Astrocyte of the cerebellum (primary cell): ENCODE results near the gene SCNN1B.
A peak's percentile ranks its signal among the peaks of the same experiment; 100 is the strongest.
"Not testable (repeated sequence)": the region's sequence is repeated elsewhere in the genome, so short reads cannot be mapped to it uniquely, and the experiment has no call there.

Experiments used
- DNase-seq: peaks from one replicate; pipeline ENCODE4 v3.0.0-alpha.2; 2011; ENCODE audit warnings: low read depth
- H3K4me3 ChIP-seq: 2 replicates; pipeline ENCODE4 v1.5.1; 2011; ENCODE audit warnings: mild to moderate bottlenecking, low read depth, low read length, moderate library complexity
- CTCF ChIP-seq: IDR thresholded peaks from 2 replicates; pipeline ENCODE4 v1.5.1; 2012; ENCODE audit warnings: low read length, low read depth, moderate library complexity, mild to moderate bottlenecking; ENCODE audit errors: missing control alignments
- in situ Hi-C: cut with HindIII; loops from 2 replicates; pipeline ENCODE4 v1.10.0; 2017; ENCODE audit warnings: low sequenced_read_pairs

SCNN1B gene, protein sequence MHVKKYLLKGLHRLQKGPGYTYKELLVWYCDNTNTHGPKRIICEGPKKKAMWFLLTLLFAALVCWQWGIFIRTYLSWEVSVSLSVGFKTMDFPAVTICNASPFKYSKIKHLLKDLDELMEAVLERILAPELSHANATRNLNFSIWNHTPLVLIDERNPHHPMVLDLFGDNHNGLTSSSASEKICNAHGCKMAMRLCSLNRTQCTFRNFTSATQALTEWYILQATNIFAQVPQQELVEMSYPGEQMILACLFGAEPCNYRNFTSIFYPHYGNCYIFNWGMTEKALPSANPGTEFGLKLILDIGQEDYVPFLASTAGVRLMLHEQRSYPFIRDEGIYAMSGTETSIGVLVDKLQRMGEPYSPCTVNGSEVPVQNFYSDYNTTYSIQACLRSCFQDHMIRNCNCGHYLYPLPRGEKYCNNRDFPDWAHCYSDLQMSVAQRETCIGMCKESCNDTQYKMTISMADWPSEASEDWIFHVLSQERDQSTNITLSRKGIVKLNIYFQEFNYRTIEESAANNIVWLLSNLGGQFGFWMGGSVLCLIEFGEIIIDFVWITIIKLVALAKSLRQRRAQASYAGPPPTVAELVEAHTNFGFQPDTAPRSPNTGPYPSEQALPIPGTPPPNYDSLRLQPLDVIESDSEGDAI

DNA sequence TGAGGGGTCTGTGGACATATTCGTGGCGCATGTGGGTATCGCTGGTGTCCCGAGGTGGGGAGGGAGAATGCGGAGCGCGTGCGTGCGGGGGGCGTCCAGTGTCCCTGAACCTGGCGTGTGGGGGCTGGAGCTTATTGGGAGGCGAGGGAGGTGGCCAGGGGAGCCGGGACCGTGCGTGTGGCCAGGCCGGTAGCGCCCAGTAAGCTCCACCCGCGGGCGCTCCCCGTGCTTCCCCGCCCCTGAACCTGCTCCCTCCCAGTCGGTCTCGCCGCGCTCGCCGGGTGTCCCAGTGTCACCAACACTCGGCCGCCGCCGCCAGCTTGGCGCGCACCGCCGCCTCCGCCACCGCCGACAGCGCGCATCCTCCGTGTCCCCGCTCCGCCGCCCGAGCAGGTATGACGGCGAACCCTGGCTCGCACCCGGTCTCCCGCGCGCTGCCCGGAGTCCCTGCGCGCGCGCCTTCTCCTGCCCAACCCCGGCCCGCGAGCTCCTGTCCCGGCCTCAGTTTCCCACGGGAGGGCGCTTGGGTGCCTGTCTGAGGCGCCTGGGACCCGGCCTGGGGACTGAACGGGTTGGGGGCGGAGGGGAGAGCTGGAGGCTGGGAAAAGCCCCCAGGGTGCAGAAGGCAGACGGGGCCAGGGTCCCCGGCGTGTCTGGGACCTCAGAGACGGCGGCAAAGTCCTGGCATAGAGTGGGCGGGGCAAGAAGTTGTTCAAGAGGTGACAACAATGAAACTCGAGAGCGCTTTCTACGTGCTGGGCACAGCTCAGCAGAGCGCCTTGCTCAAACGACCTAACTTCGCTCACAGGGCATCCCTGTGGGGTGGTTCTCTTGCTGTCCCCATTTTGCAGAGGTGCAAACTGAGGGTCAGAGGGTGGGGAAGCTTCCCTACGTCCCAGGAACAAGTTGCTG, at the start of gene SCNN1B:
SCNN1B (plus strand) TSS at position 258 of the 912 bp plus-strand sequence. CDS start 46,298 bp downstream, outside the sequence.
- DNase-seq: no peak
- in situ Hi-C loops: no loop called here
- no peak for TF ChIP-seq CTCF
- no peak within 1 kb of the TSS for H3K4me3 ChIP-seq

DNA sequence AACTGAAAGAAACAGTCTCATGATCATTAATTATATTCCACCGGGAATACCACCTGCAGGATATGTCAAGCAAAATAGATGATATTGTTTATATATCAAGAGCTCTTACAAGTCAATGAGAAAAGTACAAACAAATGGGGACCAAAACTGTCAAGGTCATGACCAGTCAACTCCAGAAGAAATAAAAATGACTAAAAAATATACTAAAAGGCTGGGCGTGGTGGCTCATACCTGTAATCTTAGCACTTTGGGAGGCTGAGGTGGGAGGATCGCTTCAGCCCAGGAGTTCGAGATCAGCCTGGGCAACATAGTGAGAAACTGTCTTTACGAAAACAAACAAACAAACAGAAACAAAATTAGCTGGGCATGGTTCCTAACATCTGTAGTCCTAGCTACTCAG, 49.8 kb upstream of the SCNN1B start:
- DNase-seq: no peak
- TF ChIP-seq CTCF: no peak
- no peak overlapping the region for H3K4me3 ChIP-seq
- in situ Hi-C loops: no loop called here

DNA sequence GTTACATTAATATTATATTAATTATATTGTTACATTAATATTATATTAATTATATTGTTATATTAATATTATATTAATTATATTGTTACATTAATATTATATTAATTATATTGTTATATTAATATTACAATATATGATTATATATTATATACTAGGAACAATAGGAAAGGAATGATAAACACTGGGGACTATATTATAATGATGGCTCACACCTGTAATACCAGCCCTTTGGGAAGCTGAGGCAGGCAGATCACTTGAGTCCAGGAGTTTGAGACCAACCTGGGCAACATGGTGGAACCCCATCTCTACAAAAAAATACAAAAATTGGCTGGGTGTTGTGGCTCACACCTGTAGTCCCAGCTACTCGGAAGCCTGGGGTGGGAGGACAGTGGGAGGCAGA, 48.5 kb upstream of the SCNN1B start:
- DNase-seq, H3K4me3 ChIP-seq, in situ Hi-C loops: not testable (repeated sequence)

DNA sequence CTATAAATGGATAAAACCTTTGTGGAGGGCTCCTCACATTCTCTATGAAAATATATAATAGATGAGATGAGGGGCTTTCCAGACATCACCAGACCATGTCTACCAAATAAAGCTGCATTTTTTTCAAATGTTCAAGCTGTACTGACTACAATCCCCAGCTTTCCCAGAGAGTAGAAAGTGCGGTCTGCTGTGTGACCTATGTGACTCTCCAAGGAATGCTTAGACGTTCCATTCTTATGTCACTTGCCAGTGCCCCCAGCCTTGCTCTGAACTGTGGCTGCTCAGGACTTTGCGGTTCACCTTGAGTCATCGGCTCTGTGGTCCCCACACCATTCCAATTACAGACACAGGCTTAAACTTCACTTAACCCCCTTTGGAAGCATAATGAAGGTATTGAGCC, 47.8 kb upstream of the SCNN1B start:
- in situ Hi-C loops: no loop called here

DNA sequence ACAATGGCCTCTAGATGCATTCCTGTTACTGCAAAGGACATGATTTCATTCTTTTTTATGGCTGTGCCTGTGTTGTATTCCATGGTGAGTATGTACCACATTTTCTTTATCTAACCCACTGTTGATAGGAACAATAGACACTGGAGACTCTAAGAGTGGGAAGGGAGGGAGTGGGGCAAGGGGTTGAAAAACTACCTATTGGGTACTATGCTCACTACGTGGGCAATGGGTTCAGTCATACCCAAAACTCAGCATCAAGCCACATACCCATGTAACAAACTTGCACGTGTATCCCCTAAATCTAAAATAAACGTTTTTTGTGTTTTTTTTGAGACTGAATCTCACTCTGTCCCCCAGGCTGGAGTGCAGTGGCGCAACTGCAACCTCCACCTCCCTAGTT, 47.1 kb upstream of the SCNN1B start:
- DNase-seq: no peak
- H3K4me3 ChIP-seq: no peak overlapping the region
- in situ Hi-C loops: no loop called here
- TF ChIP-seq CTCF: no peak

More for the DNA sequence above, 47.8 kb upstream of the SCNN1B start:
- no peak for TF ChIP-seq CTCF
- peak; percentile 36 for DNase-seq
- no peak overlapping the region for H3K4me3 ChIP-seq

DNA sequence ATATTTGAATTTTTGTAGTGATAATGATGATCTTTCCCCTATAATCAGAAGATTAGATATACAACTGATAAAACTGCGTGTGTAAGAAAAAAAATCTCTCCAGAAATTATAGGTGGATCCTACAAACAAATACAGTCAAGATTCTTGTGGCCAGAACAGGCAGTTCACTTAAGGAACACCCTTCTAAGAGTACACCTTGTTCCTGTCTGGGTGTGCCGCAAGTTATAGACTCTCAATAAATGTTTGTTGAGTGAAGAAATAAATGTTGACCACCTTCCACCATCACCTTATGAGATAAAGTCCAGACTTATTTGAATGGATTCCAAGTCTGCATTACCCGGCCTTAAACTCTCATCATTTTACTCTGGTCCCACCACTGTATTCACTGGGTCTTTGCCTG, 45.7 kb upstream of the SCNN1B start:
- TF ChIP-seq CTCF: no peak
- DNase-seq: no peak
- no peak overlapping the region for H3K4me3 ChIP-seq
- in situ Hi-C loops: no loop called here
